GM18907 (cell line): Measurements from ENCODE around the gene GPR183.

ENCODE experiments used
- ATAC-seq: cut with Tn5 transposase; IDR thresholded peaks from one replicate; pipeline ENCODE4 v1.9.1; 2021; ENCODE audit warnings: mild to moderate bottlenecking, moderate library complexity; ENCODE audit not compliant: unreplicated experiment

Gene GPR183

GRCh38 chr13:99339736-99340397 lies 32.7 kb upstream of the GPR183 start:
- ATAC-seq = no peak

GRCh38 chr13:99339230-99339721 lies 32.1 kb upstream of the GPR183 start:
- ATAC-seq = no peak

- ATAC-seq = peak; percentile 79
These were observed 28.4 kb upstream of the GPR183 start for GRCh38 chr13:99335603-99336002.

GRCh38 chr13:99335087-99335486 lies 27.9 kb upstream of the GPR183 start:
- ATAC-seq = no peak

GRCh38 chr13:99334221-99334620 lies 27.0 kb upstream of the GPR183 start:
- no peak for ATAC-seq

GRCh38 chr13:99332456-99332855 lies 25.3 kb upstream of the GPR183 start:
- ATAC-seq = peak; percentile 7

- ATAC-seq = peak; percentile 86
These were observed 24.7 kb upstream of the GPR183 start for GRCh38 chr13:99331881-99332293.

- no peak for ATAC-seq
These were observed 23.7 kb upstream of the GPR183 start for GRCh38 chr13:99330942-99331341.

- ATAC-seq = no peak
These were observed 22.3 kb upstream of the GPR183 start for GRCh38 chr13:99329477-99329876.

- no peak for ATAC-seq
These were observed 20.6 kb upstream of the GPR183 start for GRCh38 chr13:99327761-99328160.

GRCh38 chr13:99327126-99327525 lies 19.9 kb upstream of the GPR183 start:
- ATAC-seq = no peak

- ATAC-seq = no peak
These were observed 18.8 kb upstream of the GPR183 start for GRCh38 chr13:99326012-99326411.

GRCh38 chr13:99323488-99323887 lies 16.3 kb upstream of the GPR183 start:
- ATAC-seq = no peak

- peak; percentile 81 for ATAC-seq
These were observed 15.3 kb upstream of the GPR183 start for GRCh38 chr13:99322297-99323103.

GRCh38 chr13:99321709-99322108 lies 14.5 kb upstream of the GPR183 start:
- no peak for ATAC-seq

GRCh38 chr13:99320693-99321481 lies 13.7 kb upstream of the GPR183 start:
- ATAC-seq = no peak

- ATAC-seq = no peak
These were observed 9.6 kb upstream of the GPR183 start for GRCh38 chr13:99316657-99317256.

- no peak for ATAC-seq
These were observed 9.0 kb upstream of the GPR183 start for GRCh38 chr13:99316224-99316623.

GRCh38 chr13:99315186-99315585 lies 8.0 kb upstream of the GPR183 start:
- no peak for ATAC-seq

- no peak for ATAC-seq
These were observed 7.5 kb upstream of the GPR183 start for GRCh38 chr13:99314640-99315176.

GRCh38 chr13:99313941-99314340 lies 6.7 kb upstream of the GPR183 start:
- no peak for ATAC-seq
